GM12892 (cell line): Measurements from ENCODE around the gene PCK1.

Experiments
- POLR2A ChIP-seq: IDR thresholded peaks from 2 replicates; pipeline ENCODE4 v1.6.1; 2011; ENCODE audit warnings: low read depth, low read length, control low read depth
- POLR2AphosphoS5 ChIP-seq: IDR thresholded peaks from 2 replicates; pipeline ENCODE4 v1.6.1; 2011; ENCODE audit warnings: low read depth, low read length, control low read depth
- TAF1 ChIP-seq: IDR thresholded peaks from 2 replicates; pipeline ENCODE4 v1.6.1; 2011; ENCODE audit warnings: low read depth, mild to moderate bottlenecking, control low read depth, low read length, borderline replicate concordance

- TF ChIP-seq POLR2A (no peak), POLR2AphosphoS5 (no peak), TAF1 (no peak)
These were observed 708 bp downstream of the PCK1 start for GRCh38 chr20:57561356-57562279.
